Suprapubic skin (tissue), 3 donors: ENCODE results near the gene TLE1.

Experiments used
- POLR2A ChIP-seq, 2 donors: fragments of 450-650 bp; IDR thresholded peaks; one replicate each; pipeline ENCODE4 v1.6.1; 2017; ENCODE audit warnings: antibody characterized with exemption in 2 of 2, mild to moderate bottlenecking in 2 of 2, moderate library complexity in 2 of 2
- TF ChIP-seq, protein P1 (sequence below), 2 donors: fragments of 200-600 bp in 1 of 2; fragments of 450-650 bp in 1 of 2; sonication (generic) in 1 of 2; IDR thresholded peaks; one replicate each; pipeline ENCODE4 v1.5.1; 2016 to 2019; ENCODE audit warnings: antibody characterized with exemption in 2 of 2, mild to moderate bottlenecking in 1 of 2, moderate library complexity in 1 of 2

DNA sequence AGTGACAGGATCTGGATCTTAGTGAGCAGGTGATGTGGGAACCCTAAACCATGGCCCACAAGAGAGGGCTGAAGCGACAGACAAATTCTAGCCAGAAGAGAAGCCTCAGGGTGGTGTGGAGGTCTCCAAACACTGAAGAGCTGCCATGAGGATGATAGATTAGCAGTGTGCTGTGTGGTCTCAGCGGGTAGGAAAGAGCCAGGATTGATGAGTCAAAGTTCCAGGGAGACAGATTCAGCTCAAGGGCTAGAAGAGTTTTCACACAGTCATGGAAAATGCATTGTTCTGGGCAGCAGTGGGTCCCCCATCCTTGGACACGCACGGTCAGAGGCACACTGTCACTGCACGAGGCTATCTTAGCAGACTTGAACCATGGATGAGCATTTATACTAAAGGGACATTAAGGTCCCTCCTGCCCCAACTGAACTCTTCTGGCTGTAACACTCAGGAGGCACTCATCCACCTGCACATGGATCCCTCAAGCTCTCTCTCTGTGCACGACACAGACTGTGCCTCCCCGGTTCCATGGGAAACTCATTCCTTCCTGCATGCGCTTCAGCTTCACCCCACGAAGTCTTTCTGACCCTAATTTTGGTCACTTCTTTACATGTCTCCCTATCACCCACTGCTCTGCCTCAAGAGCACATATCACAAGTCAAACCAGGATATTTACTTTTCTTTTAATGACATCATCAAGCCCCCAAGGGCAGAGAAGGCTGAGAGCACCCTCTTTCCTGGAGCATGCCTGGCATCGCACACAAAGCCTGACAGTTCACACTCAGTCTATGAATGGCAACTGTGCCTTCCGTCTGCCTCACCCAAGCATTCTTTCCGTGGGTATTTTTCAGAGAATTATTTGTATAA lies 84.8 kb downstream of the TLE1 start:
- TF ChIP-seq, protein P1, sequence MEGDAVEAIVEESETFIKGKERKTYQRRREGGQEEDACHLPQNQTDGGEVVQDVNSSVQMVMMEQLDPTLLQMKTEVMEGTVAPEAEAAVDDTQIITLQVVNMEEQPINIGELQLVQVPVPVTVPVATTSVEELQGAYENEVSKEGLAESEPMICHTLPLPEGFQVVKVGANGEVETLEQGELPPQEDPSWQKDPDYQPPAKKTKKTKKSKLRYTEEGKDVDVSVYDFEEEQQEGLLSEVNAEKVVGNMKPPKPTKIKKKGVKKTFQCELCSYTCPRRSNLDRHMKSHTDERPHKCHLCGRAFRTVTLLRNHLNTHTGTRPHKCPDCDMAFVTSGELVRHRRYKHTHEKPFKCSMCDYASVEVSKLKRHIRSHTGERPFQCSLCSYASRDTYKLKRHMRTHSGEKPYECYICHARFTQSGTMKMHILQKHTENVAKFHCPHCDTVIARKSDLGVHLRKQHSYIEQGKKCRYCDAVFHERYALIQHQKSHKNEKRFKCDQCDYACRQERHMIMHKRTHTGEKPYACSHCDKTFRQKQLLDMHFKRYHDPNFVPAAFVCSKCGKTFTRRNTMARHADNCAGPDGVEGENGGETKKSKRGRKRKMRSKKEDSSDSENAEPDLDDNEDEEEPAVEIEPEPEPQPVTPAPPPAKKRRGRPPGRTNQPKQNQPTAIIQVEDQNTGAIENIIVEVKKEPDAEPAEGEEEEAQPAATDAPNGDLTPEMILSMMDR (IDR thresholded peaks at IDR 0.05): no peak
- no peak for TF ChIP-seq POLR2A (IDR thresholded peaks at IDR 0.05)
